HEK293 (cell line): ENCODE data around the gene MLN.
A peak's percentile ranks its signal among the peaks of the same experiment; 100 is the strongest.

Experiments used
- BCL6B ChIP-seq: fragments of 450-650 bp; formaldehyde crosslinking; IDR thresholded peaks from 2 replicates; pipeline ENCODE4 v1.5.1; 2017; ENCODE audit warnings: missing biosample characterization, missing genetic modification characterization
- CTCF ChIP-seq: fragments of 450-650 bp; formaldehyde crosslinking; IDR thresholded peaks from 2 replicates; pipeline ENCODE4 v1.5.1; 2016; ENCODE audit warnings: missing biosample characterization, missing genetic modification characterization
- GLI2 ChIP-seq: fragments of 450-650 bp; formaldehyde crosslinking; IDR thresholded peaks from 2 replicates; pipeline ENCODE4; 2017; ENCODE audit warnings: missing biosample characterization, missing genetic modification characterization, low read depth, borderline replicate concordance
- HOXA7 ChIP-seq: sonication (generic); formaldehyde crosslinking; IDR thresholded peaks from 2 replicates; pipeline ENCODE4 v1.8.1; 2022; ENCODE audit warnings: missing genetic modification reagents, borderline replicate concordance
- INSM2 ChIP-seq: fragments of 450-650 bp; formaldehyde crosslinking; IDR thresholded peaks from 2 replicates; pipeline ENCODE4 v1.5.1; 2016; ENCODE audit warnings: missing biosample characterization, missing genetic modification characterization
- SCRT2 ChIP-seq: fragments of 450-650 bp; formaldehyde crosslinking; IDR thresholded peaks from 2 replicates; pipeline ENCODE4 v1.5.1; 2016; ENCODE audit warnings: missing biosample characterization, missing genetic modification characterization
- ZEB2 ChIP-seq: fragments of 450-650 bp; formaldehyde crosslinking; IDR thresholded peaks from 2 replicates; pipeline ENCODE4 v1.5.1; 2016; ENCODE audit warnings: missing biosample characterization, missing genetic modification characterization
- ZIC2 ChIP-seq: fragments of 450-650 bp; formaldehyde crosslinking; IDR thresholded peaks from 2 replicates; pipeline ENCODE4 v1.5.1; 2016; ENCODE audit warnings: missing biosample characterization, missing genetic modification characterization
- ZNF146 ChIP-seq: fragments of 450-650 bp; formaldehyde crosslinking; IDR thresholded peaks from 2 replicates; pipeline ENCODE4 v1.5.1; 2016; ENCODE audit warnings: missing biosample characterization, missing genetic modification characterization
- ZNF350 ChIP-seq: fragments of 450-650 bp; formaldehyde crosslinking; IDR thresholded peaks from 2 replicates; pipeline ENCODE4 v1.5.0; 2017; ENCODE audit warnings: missing biosample characterization, mild to moderate bottlenecking, missing genetic modification characterization
- ZNF362 ChIP-seq: fragments of 450-650 bp; formaldehyde crosslinking; IDR thresholded peaks from 2 replicates; pipeline ENCODE4 v1.5.1; 2016; ENCODE audit warnings: missing biosample characterization, missing genetic modification characterization
- ZNF366 ChIP-seq: fragments of 450-650 bp; formaldehyde crosslinking; conservative IDR thresholded peaks from 2 replicates; pipeline ENCODE4 v1.5.1; 2016; ENCODE audit warnings: missing biosample characterization, missing genetic modification characterization
- ZNF426 ChIP-seq: fragments of 450-650 bp; formaldehyde crosslinking; IDR thresholded peaks from 2 replicates; pipeline ENCODE4 v1.5.1; 2017; ENCODE audit warnings: missing biosample characterization, missing genetic modification characterization, mild to moderate bottlenecking, inconsistent platforms, moderate library complexity
- ZNF48 ChIP-seq: fragments of 450-650 bp; formaldehyde crosslinking; IDR thresholded peaks from 2 replicates; pipeline ENCODE4 v1.5.1; 2016; ENCODE audit warnings: missing biosample characterization, missing genetic modification characterization
- ZNF521 ChIP-seq: fragments of 450-650 bp; formaldehyde crosslinking; IDR thresholded peaks from 2 replicates; pipeline ENCODE4 v1.5.1; 2017; ENCODE audit warnings: missing biosample characterization, mild to moderate bottlenecking, missing genetic modification characterization
- ZNF555 ChIP-seq: fragments of 450-650 bp; formaldehyde crosslinking; conservative IDR thresholded peaks from 2 replicates; pipeline ENCODE4 v1.5.1; 2017; ENCODE audit warnings: missing biosample characterization, mild to moderate bottlenecking, missing genetic modification characterization, inconsistent platforms
- ZNF621 ChIP-seq: fragments of 450-650 bp; formaldehyde crosslinking; IDR thresholded peaks from 2 replicates; pipeline ENCODE4 v1.5.1; 2017; ENCODE audit warnings: missing biosample characterization, missing genetic modification characterization
- ZNF626 ChIP-seq: fragments of 450-650 bp; sonication (Bioruptor Pico); formaldehyde crosslinking; IDR thresholded peaks from 2 replicates; pipeline ENCODE4 v1.5.1; 2018; ENCODE audit warnings: missing biosample characterization, missing genetic modification characterization, inconsistent platforms
- ZSCAN16 ChIP-seq: fragments of 450-650 bp; formaldehyde crosslinking; IDR thresholded peaks from 2 replicates; pipeline ENCODE4 v1.5.1; 2016; ENCODE audit warnings: missing biosample characterization, missing genetic modification characterization
- TF ChIP-seq, protein P1 (sequence below): fragments of 450-650 bp; formaldehyde crosslinking; IDR thresholded peaks from 2 replicates; pipeline ENCODE4 v1.5.1; 2016; ENCODE audit warnings: missing biosample characterization, missing genetic modification characterization, borderline replicate concordance
- TF ChIP-seq, protein P2 (sequence below): fragments of 450-650 bp; formaldehyde crosslinking; IDR thresholded peaks from 2 replicates; pipeline ENCODE4 v1.5.1; 2017; ENCODE audit warnings: missing biosample characterization, missing genetic modification characterization
- TF ChIP-seq, protein P3 (sequence below): fragments of 450-650 bp; formaldehyde crosslinking; IDR thresholded peaks from 2 replicates; pipeline ENCODE4 v1.5.1; 2016; ENCODE audit warnings: missing biosample characterization, missing genetic modification characterization

Gene MLN

GRCh38 chr6:33758815-33759216 lies 45.0 kb downstream of the MLN start (continued):
- TF ChIP-seq SCRT2 (tag by site-specific recombination) (no peak), GLI2 (no peak; the same call in 1 of the 2 replicates), ZNF366 (tag by site-specific recombination) (peak; percentile 42; the same call in 1 of the 2 replicates), ZNF521 (no peak), HOXA7 (CRISPR knock-in tag) (no peak), BCL6B (tag by site-specific recombination) (no peak), ZNF621 (tag by site-specific recombination) (no peak), ZNF350 (tag by site-specific recombination) (no peak), ZNF146 (no peak), ZEB2 (tag by site-specific recombination) (peak; percentile 70), INSM2 (tag by site-specific recombination) (peak; percentile 69; the same call in 1 of the 2 replicates), ZNF555 (no peak), ZNF362 (tag by site-specific recombination) (no peak), ZNF626 (no peak), ZNF426 (tag by site-specific recombination) (no peak), ZIC2 (tag by site-specific recombination) (no peak), ZNF48 (no peak), CTCF (tag by site-specific recombination) (no peak), ZSCAN16 (no peak)
- TF ChIP-seq, protein P1, sequence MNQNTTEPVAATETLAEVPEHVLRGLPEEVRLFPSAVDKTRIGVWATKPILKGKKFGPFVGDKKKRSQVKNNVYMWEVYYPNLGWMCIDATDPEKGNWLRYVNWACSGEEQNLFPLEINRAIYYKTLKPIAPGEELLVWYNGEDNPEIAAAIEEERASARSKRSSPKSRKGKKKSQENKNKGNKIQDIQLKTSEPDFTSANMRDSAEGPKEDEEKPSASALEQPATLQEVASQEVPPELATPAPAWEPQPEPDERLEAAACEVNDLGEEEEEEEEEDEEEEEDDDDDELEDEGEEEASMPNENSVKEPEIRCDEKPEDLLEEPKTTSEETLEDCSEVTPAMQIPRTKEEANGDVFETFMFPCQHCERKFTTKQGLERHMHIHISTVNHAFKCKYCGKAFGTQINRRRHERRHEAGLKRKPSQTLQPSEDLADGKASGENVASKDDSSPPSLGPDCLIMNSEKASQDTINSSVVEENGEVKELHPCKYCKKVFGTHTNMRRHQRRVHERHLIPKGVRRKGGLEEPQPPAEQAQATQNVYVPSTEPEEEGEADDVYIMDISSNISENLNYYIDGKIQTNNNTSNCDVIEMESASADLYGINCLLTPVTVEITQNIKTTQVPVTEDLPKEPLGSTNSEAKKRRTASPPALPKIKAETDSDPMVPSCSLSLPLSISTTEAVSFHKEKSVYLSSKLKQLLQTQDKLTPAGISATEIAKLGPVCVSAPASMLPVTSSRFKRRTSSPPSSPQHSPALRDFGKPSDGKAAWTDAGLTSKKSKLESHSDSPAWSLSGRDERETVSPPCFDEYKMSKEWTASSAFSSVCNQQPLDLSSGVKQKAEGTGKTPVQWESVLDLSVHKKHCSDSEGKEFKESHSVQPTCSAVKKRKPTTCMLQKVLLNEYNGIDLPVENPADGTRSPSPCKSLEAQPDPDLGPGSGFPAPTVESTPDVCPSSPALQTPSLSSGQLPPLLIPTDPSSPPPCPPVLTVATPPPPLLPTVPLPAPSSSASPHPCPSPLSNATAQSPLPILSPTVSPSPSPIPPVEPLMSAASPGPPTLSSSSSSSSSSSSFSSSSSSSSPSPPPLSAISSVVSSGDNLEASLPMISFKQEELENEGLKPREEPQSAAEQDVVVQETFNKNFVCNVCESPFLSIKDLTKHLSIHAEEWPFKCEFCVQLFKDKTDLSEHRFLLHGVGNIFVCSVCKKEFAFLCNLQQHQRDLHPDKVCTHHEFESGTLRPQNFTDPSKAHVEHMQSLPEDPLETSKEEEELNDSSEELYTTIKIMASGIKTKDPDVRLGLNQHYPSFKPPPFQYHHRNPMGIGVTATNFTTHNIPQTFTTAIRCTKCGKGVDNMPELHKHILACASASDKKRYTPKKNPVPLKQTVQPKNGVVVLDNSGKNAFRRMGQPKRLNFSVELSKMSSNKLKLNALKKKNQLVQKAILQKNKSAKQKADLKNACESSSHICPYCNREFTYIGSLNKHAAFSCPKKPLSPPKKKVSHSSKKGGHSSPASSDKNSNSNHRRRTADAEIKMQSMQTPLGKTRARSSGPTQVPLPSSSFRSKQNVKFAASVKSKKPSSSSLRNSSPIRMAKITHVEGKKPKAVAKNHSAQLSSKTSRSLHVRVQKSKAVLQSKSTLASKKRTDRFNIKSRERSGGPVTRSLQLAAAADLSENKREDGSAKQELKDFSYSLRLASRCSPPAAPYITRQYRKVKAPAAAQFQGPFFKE = no peak
- TF ChIP-seq, protein P2, sequence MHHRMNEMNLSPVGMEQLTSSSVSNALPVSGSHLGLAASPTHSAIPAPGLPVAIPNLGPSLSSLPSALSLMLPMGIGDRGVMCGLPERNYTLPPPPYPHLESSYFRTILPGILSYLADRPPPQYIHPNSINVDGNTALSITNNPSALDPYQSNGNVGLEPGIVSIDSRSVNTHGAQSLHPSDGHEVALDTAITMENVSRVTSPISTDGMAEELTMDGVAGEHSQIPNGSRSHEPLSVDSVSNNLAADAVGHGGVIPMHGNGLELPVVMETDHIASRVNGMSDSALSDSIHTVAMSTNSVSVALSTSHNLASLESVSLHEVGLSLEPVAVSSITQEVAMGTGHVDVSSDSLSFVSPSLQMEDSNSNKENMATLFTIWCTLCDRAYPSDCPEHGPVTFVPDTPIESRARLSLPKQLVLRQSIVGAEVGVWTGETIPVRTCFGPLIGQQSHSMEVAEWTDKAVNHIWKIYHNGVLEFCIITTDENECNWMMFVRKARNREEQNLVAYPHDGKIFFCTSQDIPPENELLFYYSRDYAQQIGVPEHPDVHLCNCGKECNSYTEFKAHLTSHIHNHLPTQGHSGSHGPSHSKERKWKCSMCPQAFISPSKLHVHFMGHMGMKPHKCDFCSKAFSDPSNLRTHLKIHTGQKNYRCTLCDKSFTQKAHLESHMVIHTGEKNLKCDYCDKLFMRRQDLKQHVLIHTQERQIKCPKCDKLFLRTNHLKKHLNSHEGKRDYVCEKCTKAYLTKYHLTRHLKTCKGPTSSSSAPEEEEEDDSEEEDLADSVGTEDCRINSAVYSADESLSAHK (tag by site-specific recombination) = no peak; the same call in 1 of the 2 replicates
- TF ChIP-seq, protein P3, sequence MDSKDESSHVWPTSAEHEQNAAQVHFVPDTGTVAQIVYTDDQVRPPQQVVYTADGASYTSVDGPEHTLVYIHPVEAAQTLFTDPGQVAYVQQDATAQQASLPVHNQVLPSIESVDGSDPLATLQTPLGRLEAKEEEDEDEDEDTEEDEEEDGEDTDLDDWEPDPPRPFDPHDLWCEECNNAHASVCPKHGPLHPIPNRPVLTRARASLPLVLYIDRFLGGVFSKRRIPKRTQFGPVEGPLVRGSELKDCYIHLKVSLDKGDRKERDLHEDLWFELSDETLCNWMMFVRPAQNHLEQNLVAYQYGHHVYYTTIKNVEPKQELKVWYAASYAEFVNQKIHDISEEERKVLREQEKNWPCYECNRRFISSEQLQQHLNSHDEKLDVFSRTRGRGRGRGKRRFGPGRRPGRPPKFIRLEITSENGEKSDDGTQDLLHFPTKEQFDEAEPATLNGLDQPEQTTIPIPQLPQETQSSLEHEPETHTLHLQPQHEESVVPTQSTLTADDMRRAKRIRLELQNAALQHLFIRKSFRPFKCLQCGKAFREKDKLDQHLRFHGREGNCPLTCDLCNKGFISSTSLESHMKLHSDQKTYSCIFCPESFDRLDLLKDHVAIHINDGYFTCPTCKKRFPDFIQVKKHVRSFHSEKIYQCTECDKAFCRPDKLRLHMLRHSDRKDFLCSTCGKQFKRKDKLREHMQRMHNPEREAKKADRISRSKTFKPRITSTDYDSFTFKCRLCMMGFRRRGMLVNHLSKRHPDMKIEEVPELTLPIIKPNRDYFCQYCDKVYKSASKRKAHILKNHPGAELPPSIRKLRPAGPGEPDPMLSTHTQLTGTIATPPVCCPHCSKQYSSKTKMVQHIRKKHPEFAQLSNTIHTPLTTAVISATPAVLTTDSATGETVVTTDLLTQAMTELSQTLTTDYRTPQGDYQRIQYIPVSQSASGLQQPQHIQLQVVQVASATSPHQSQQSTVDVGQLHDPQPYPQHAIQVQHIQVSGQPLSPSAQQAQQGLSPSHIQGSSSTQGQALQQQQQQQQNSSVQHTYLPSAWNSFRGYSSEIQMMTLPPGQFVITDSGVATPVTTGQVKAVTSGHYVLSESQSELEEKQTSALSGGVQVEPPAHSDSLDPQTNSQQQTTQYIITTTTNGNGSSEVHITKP (tag by site-specific recombination) = peak; percentile 49; the same call in 1 of the 2 replicates
